Activated T-cell treated with anti-CD3 and anti-CD28 coated beads, Interleukin-2, amount 50 U/mL, for 72 hours (primary cell): ENCODE results near the gene ADAM22. TPM values are rescaled to one million over a fixed set of nuclear protein-coding genes. Genes with fewer than 3 reads are reported as not detected.
"Not testable (repeated sequence)": the region's sequence is repeated elsewhere in the genome, so short reads cannot be mapped to it uniquely, and the experiment has no call there.

Experiments
- ATAC-seq, 2 donors: fragments of 150-1000 bp; cut with Tn5 transposase; replicated peaks in 1 of 2; 2 replicates each; pipeline ENCODE4 v1.10.0; 2021; ENCODE audit warnings: moderate library complexity in 2 of 2, mild to moderate bottlenecking in 1 of 2
- DNase-seq, 2 donors: peaks; one replicate each; pipeline ENCODE4 v3.0.0; 2021 to 2022; ENCODE audit warnings: mixed read lengths in 1 of 2
- H3K27ac Mint-ChIP-seq: one replicate; pipeline ENCODE4 v1.8.0; 2022; ENCODE audit warnings: mild to moderate bottlenecking, moderate library complexity, mixed read lengths
- H3K27me3 Mint-ChIP-seq: one replicate; pipeline ENCODE4 v1.8.0; 2022; ENCODE audit warnings: low read depth, mixed read lengths
- H3K36me3 Mint-ChIP-seq, 2 donors: one replicate each; pipeline ENCODE4 v1.8.0; 2022; ENCODE audit warnings: mixed read lengths in 2 of 2, mild to moderate bottlenecking in 1 of 2; ENCODE audit not compliant: insufficient read depth in 2 of 2
- H3K4me1 Mint-ChIP-seq: one replicate; pipeline ENCODE4 v1.8.0; 2022; ENCODE audit warnings: low read depth, mixed read lengths
- H3K4me3 Mint-ChIP-seq, 2 donors: one replicate each; pipeline ENCODE4 v1.8.0; 2022; ENCODE audit warnings: mild to moderate bottlenecking in 2 of 2, mixed read lengths in 2 of 2, moderate library complexity in 2 of 2
- H3K9me3 Mint-ChIP-seq, 2 donors: one replicate each; pipeline ENCODE4 v1.8.0; 2022; ENCODE audit warnings: mixed read lengths in 2 of 2
- total RNA-seq, 2 donors: library from RNA; stranded (reverse); gene quantifications; one replicate each; pipeline ENCODE4 v1.2.3, GENCODE V29; 2022

Gene ADAM22
- total RNA-seq, 2 donors from 2014 or later, result 2.5 to 3.2 TPM

DNA sequence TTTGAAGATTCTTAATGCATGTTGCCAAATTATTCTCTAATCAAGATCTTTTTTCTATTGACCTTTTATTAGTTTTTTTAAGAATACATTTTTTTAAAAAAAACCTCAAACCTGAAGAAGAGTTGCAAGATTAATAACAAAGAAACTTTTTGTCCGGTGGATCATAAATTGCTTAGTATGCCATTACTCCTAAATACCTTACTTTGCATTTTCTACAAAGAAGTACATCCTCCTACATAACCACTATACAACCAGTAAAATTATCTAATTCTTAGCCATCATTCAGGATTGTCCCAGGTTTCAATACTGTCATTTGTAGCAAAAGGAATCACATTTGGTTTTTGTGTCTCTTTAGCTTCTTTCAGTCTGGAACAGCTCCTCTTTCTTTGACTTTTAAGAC lies 207.9 kb downstream of the ADAM22 start:
- no peaks in the 10 kb centered on the region for H3K36me3 Mint-ChIP-seq
- DNase-seq (no peak), ATAC-seq (no peak)
- H3K9me3 Mint-ChIP-seq, result no peaks in the 10 kb centered on the region
- H3K27me3 Mint-ChIP-seq, result no peaks in the 10 kb centered on the region
- H3K4me3 Mint-ChIP-seq, result no peak overlapping the region
- H3K27ac Mint-ChIP-seq, result no peak overlapping the region
- no peaks in the 10 kb centered on the region for H3K4me1 Mint-ChIP-seq

DNA sequence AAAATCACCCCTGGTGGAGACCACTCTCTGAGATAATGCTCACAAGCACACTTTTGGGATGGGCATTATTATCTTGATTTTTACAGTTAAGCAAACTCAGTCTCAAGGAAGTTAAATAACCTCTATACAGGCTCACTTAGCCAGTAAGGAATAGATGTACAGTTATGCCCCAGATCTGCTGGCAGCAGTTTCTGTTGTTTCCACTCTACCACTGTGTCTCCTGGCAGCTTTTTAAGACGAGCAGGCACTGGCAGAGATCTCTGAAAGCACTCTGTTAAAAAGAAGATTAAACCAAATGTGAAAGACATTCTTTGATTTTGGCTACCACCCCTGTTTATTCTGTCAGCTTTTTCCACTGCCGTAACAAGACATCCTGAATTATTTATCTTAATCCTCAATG lies 212.6 kb downstream of the ADAM22 start:
- Mint-ChIP-seq H3K4me3 (no peak overlapping the region), H3K27me3 (no peaks in the 10 kb centered on the region), H3K27ac (no peak overlapping the region), H3K36me3 (no peaks in the 10 kb centered on the region), H3K9me3 (no peaks in the 10 kb centered on the region), H3K4me1 (no peaks in the 10 kb centered on the region)
- ATAC-seq (no peak), DNase-seq (no peak)

DNA sequence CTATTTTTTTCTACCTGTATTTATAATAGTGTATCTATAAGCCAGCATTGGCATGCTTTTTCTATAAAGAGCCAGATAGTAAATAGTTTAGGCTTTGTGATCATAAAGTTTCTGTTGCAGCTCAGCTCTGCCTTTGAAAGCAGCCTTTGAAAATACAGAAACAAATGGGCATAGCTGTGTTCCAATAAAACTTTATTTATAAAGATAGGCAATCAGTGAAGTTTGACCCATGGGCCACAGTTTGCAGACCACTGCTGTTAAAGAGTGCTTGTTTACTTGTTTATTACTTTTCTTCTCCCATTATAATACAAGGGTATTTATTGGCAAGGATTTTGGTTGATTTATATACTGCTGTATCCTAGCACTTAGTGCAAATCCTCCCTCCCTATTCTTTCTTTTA lies 213.3 kb downstream of the ADAM22 start:
- H3K27ac Mint-ChIP-seq, result peak overlapping the region; percentile 3
- no peaks in the 10 kb centered on the region for H3K27me3 Mint-ChIP-seq

DNA sequence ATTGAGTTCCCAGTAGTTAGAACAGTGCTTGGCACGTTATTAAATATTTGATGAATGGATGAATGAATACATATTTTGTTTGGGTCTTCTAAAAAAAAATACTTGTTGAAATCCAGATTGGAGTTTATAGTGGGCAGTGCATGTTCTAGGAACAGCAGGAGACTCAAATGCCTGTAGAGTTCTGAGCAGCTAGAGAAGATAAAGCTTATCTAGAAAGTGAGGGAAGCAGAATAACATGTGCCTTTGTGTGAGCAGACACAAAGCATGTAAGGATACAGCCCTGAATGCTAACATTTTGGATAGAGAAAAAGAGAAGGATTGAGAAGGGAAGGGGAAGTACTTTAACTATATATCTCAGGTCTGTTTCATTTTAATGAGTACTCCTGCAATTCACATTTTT lies 213.9 kb downstream of the ADAM22 start:
- Mint-ChIP-seq H3K9me3 (no peaks in the 10 kb centered on the region), H3K36me3 (no peaks in the 10 kb centered on the region), H3K4me3 (no peak overlapping the region), H3K4me1 (no peaks in the 10 kb centered on the region), H3K27ac (peak overlapping the region; percentile 3), H3K27me3 (no peaks in the 10 kb centered on the region)
- ATAC-seq (no peak), DNase-seq (no peak)

More for the DNA sequence above, 213.3 kb downstream of the ADAM22 start:
- Mint-ChIP-seq H3K4me1 (no peaks in the 10 kb centered on the region), H3K9me3 (no peaks in the 10 kb centered on the region), H3K4me3 (no peak overlapping the region), H3K36me3 (no peaks in the 10 kb centered on the region)
- ATAC-seq (no peak), DNase-seq (no peak)

DNA sequence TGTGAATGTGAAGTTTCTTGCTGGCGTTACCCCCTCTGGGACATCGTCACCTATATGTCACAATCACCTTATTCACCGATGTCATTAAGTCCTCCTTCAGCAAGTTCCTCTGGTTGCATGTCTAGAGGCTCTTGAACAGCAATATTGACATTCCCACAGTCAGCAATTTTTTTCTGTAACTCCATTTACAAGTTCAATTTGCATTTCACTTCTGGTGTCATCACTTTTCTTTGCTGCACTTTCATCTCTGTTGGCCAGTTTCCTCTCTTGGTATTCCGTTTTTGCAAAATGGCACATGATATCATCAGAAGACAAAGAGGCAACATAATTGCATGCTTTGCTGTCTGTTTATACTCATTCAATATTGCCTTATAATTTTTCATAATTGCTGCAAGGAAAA lies 216.0 kb downstream of the ADAM22 start:
- Mint-ChIP-seq H3K9me3 (no peaks in the 10 kb centered on the region), H3K27me3 (no peaks in the 10 kb centered on the region), H3K4me1 (no peaks in the 10 kb centered on the region), H3K36me3 (no peaks in the 10 kb centered on the region), H3K4me3 (no peak overlapping the region), H3K27ac (no peak overlapping the region)
- DNase-seq, result no peak
- no peak for ATAC-seq

DNA sequence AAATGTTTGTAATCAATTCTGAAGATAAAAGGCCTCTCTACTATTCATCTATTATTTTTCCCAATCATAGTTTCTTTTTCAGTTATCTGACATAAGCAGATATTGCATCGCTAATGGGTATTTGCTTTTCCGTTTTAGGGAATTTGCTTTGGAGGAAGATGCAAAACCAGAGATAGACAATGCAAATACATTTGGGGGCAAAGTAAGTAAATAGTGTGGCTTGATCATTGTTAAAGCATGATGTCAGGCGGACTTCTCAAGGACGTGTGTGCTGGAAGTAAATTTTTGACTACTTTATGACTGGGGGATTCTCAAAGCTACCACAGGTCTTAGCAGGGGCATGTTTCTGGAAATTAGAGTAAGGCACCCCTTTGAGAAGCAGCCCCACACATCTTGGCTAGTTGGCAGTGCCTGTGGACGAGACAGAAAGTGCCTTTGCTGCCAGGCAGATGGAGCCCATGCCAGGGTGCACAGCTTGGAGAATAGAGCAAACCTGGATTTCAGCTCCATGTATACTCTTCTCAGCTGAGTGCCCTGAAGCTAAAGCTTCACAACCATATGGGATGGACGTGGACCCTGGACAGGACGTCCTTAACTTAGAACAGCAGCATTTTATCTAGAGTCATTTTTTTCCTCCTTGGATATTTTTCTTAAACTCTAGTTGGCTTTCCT lies 217.2 kb downstream of the ADAM22 start:
- Mint-ChIP-seq H3K9me3 (no peaks in the 10 kb centered on the region), H3K36me3 (no peaks in the 10 kb centered on the region), H3K4me1 (no peaks in the 10 kb centered on the region), H3K4me3 (no peak overlapping the region), H3K27me3 (no peaks in the 10 kb centered on the region), H3K27ac (no peak overlapping the region)
- no peak for DNase-seq
- ATAC-seq, result no peak

DNA sequence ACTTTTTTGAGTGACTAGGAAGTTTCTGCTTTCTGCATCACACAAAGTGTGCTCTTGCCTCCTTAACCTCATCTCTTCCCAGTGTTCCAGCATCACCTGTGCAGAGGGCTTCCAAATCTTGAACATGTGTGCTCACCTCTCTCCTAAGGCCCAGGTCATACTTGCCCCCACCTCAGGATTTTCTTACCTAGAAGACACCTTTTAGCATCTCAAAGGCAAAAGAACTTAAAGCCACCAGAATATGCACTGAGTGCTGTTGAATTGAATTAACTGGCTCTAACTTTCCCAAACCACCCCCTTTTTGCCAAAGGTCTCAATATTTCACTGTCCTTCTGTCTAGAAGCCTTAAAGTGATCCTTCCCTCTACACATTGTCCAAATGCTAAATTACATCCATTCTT lies 219.3 kb downstream of the ADAM22 start:
- Mint-ChIP-seq H3K4me3 (no peak overlapping the region), H3K9me3 (peaks cover 2 to 12% of the 10 kb centered on the region in 2 donors), H3K27ac (no peak overlapping the region), H3K27me3 (no peaks in the 10 kb centered on the region), H3K4me1 (no peaks in the 10 kb centered on the region), H3K36me3 (peaks cover 4 to 7% of the 10 kb centered on the region in 2 donors)
- no peak for DNase-seq
- ATAC-seq, result no peak

DNA sequence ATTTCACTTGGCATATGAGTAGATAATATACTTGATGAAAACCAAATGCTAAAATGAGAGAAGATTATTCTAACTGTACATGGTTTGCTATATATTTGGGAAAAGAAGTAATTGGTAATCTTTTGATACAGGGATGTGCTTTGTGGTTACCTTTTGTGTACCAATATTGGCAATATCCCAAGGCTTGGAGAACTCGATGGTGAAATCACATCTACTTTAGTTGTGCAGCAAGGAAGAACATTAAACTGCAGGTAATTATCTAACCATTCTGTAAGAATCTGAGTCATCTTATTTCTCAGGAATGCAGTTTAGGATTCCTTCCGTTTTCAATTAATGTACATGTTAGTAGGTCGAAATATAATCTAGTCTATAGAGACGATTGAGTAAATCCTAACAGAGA lies 221.7 kb downstream of the ADAM22 start:
- DNase-seq (no peak), ATAC-seq (no peak)
- H3K36me3 Mint-ChIP-seq, result peaks cover 5 to 12% of the 10 kb centered on the region in 2 donors
- H3K27me3 Mint-ChIP-seq, result no peaks in the 10 kb centered on the region
- H3K27ac Mint-ChIP-seq, result peak overlapping the region; percentile 38
- H3K9me3 Mint-ChIP-seq, result peaks cover 10 to 16% of the 10 kb centered on the region in 2 donors
- H3K4me1 Mint-ChIP-seq, result no peaks in the 10 kb centered on the region
- H3K4me3 Mint-ChIP-seq, result no peak overlapping the region

DNA sequence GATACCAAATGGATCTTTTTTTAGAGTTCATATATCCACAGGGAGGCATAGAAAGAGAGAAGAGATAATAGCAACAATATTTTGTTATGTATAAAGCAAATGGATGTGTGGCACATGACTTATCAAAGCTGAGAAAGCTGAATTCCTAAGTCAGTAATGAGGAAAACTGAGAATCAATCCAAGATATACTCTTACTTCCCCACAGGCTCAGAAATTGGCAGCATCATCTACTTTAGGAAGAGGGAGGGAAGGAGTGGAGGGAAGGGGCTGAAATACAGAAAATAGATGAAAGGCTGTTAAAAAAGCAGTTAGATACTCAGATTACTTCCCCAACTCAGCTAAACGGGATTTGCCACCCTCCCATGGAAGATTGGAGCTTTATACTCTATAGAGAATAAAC lies 222.3 kb downstream of the ADAM22 start:
- no peaks in the 10 kb centered on the region for H3K4me1 Mint-ChIP-seq
- H3K9me3 Mint-ChIP-seq, result peaks cover 10 to 16% of the 10 kb centered on the region in 2 donors
- no peaks in the 10 kb centered on the region for H3K27me3 Mint-ChIP-seq
- no peak for DNase-seq
- ATAC-seq, result no peak
- peaks cover 5 to 12% of the 10 kb centered on the region in 2 donors for H3K36me3 Mint-ChIP-seq
- H3K4me3 Mint-ChIP-seq, result no peak overlapping the region
- H3K27ac Mint-ChIP-seq, result no peak overlapping the region

DNA sequence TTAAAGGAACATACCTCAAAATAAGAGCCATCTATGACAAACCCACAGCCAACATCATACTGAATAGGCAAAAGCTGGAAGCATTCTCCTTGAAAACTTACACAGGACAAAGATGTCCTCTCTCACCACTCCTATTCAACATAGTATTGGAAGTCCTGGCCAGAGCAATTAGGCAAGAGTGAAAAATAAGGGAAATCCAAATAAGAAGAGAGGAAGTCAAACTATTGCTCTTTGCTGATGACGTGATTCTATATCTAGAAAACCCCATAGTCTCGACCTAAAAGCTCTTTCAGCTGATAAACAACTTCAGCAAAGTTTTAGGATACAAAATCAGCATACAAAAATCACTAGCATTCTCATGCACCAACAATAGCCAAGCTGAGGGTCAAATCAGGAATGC lies 225.7 kb downstream of the ADAM22 start:
- H3K4me3 Mint-ChIP-seq, H3K27ac Mint-ChIP-seq, DNase-seq, H3K27me3 Mint-ChIP-seq, H3K4me1 Mint-ChIP-seq, ATAC-seq: not testable (repeated sequence)
- peaks cover 5 to 12% of the 10 kb centered on the region in 2 donors for H3K36me3 Mint-ChIP-seq
- H3K9me3 Mint-ChIP-seq, result peaks cover 10 to 18% of the 10 kb centered on the region in 2 donors

DNA sequence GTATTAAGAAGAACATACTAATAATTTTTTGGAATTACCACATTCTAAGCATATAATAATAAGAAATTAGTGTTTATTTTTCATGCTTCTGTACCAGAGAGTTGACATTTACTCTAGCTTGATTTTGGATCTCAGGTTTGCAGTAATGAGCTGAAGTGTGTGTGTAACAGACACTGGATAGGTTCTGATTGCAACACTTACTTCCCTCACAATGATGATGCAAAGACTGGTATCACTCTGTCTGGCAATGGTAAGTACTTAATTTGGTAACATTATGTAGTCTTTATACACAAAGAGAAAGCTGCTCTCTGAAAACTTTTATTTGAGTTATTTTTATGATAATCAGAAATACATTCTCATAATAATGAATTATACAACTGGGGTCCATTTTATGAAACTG lies 231.6 kb downstream of the ADAM22 start:
- Mint-ChIP-seq H3K4me3 (no peak overlapping the region), H3K36me3 (no peaks in the 10 kb centered on the region), H3K27ac (no peak overlapping the region), H3K27me3 (no peaks in the 10 kb centered on the region), H3K9me3 (peaks cover 0 to 2% of the 10 kb centered on the region in 2 donors), H3K4me1 (no peaks in the 10 kb centered on the region)
- ATAC-seq (no peak), DNase-seq (no peak)

DNA sequence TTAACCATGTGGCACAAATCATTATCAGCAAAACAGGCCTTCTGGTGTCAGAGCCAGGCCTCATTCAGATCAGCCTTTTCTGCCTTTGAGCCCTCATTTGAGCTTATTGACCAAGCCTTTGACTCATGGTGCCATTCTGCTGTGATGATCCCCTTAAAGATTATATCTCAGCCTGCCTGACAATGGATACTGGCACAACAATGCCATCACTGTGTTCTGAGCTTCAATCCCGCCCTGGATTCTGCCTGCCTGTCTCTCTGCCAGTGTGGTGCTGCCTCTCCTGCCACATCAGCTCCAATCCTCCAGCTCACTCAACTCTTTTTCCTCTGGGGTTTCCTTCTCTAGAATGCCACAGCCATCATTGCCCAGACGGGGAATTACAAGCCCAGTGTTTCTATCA lies 233.2 kb downstream of the ADAM22 start:
- DNase-seq (no peak), ATAC-seq (no peak)
- no peaks in the 10 kb centered on the region for H3K9me3 Mint-ChIP-seq
- no peak overlapping the region for H3K4me3 Mint-ChIP-seq
- no peaks in the 10 kb centered on the region for H3K36me3 Mint-ChIP-seq
- H3K27ac Mint-ChIP-seq, result no peak overlapping the region
- H3K27me3 Mint-ChIP-seq, result no peaks in the 10 kb centered on the region
- H3K4me1 Mint-ChIP-seq, result no peaks in the 10 kb centered on the region

DNA sequence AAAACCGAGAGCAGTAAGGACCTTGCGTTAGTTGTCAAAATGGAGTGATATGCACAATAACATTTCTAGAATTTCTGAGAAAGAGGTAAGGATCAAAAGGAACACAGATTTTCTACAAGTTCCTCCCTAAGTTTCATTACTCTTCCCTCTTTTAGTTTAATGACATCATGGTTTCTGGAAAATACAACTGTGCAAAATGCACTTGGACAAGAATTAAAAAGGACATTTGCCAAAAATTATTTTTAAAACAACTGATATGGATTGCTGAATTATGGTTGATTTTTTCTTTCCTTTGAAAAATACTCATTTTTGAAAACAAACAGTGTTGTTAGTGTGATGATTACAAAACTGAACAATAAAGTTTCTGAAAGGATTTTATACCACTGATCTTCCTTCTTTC lies 233.7 kb downstream of the ADAM22 start:
- no peak overlapping the region for H3K27ac Mint-ChIP-seq
- H3K9me3 Mint-ChIP-seq, result no peaks in the 10 kb centered on the region
- H3K4me1 Mint-ChIP-seq, result no peaks in the 10 kb centered on the region
- H3K36me3 Mint-ChIP-seq, result no peaks in the 10 kb centered on the region
- ATAC-seq (no peak), DNase-seq (no peak)
- H3K4me3 Mint-ChIP-seq, result no peak overlapping the region
- H3K27me3 Mint-ChIP-seq, result no peaks in the 10 kb centered on the region

DNA sequence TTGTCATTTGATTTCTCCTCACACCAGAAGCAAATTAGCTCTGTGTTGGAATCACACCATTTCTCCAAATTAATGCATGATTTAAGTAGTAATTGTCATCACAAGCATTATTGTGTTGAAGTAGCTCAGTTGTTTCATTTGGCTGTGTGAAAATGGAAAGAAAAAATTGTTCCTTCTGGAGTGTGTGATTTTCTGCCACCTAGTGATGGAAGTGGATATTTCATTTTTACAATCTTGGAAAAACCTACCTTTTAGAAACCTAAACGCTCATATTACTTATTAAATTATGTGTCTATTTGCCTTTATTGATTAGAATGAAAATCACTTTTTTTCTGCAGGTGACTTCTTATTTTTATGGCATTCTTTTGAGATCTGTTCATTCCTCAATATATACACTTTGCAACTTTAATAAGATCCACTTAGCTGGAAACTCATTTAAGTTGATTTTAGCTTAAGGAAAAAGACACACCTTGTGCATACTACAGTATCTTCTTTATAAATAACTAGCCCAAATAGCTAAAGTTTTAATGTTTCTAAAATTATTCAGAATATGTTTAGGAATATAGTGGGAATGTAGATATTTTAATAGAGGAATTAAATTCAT lies 235.8 kb downstream of the ADAM22 start:
- no peak for ATAC-seq

More for the DNA sequence above, 235.8 kb downstream of the ADAM22 start:
- H3K36me3 Mint-ChIP-seq, result no peaks in the 10 kb centered on the region
- H3K4me3 Mint-ChIP-seq, result no peak overlapping the region
- no peaks in the 10 kb centered on the region for H3K4me1 Mint-ChIP-seq
- H3K9me3 Mint-ChIP-seq, result no peaks in the 10 kb centered on the region
- H3K27ac Mint-ChIP-seq, result no peak overlapping the region
- DNase-seq, result no peak
- H3K27me3 Mint-ChIP-seq, result no peaks in the 10 kb centered on the region
